Measurements from ENCODE around the gene ZNF222. TPM values are rescaled to one million over a fixed set of nuclear protein-coding genes. Genes with fewer than 3 reads are reported as not detected.

The ZNF222 gene
- total RNA-seq, 4 donors from 2014 or later: 2.7 to 4.3 (median 3.4) TPM

DNA sequence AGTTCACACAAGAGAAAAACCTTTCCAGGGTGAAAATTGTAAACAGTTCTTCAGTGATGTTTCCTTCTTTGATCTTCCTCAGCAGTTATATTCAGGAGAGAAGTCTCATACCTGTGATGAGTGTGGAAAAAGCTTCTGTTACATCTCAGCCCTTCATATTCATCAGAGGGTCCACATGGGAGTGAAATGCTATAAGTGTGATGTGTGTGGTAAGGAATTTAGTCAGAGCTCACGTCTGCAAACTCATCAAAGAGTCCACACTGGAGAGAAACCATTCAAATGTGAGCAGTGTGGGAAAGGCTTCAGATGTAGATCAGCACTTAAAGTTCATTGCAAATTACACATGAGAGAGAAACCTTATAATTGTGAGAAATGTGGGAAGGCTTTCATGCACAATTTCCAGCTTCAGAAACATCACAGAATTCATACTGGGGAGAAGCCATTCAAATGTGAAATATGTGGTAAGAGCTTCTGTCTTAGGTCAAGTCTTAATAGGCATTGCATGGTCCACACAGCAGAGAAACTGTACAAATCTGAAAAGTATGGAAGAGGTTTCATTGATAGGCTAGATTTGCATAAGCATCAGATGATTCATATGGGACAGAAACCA, 6.9 kb downstream of the ZNF222 start:
- no peak for DNase-seq (ENCODE audit: low spot score in 2 of 2)
- TF ChIP-seq POLR2AphosphoS5 (IDR thresholded peaks at IDR 0.05) (no peak), EP300 (IDR thresholded peaks at IDR 0.05) (no peak), POLR2A (IDR thresholded peaks at IDR 0.05) (no peak)
- TF ChIP-seq, protein P1, sequence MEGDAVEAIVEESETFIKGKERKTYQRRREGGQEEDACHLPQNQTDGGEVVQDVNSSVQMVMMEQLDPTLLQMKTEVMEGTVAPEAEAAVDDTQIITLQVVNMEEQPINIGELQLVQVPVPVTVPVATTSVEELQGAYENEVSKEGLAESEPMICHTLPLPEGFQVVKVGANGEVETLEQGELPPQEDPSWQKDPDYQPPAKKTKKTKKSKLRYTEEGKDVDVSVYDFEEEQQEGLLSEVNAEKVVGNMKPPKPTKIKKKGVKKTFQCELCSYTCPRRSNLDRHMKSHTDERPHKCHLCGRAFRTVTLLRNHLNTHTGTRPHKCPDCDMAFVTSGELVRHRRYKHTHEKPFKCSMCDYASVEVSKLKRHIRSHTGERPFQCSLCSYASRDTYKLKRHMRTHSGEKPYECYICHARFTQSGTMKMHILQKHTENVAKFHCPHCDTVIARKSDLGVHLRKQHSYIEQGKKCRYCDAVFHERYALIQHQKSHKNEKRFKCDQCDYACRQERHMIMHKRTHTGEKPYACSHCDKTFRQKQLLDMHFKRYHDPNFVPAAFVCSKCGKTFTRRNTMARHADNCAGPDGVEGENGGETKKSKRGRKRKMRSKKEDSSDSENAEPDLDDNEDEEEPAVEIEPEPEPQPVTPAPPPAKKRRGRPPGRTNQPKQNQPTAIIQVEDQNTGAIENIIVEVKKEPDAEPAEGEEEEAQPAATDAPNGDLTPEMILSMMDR (IDR thresholded peaks at IDR 0.05): no peak
- H3K36me3 ChIP-seq: peaks cover 56% of the 10 kb centered on the region
- no peaks in the 10 kb centered on the region for H3K4me1 ChIP-seq
- no peak overlapping the region for H3K4me3 ChIP-seq
- no peak overlapping the region for H3K27ac ChIP-seq
- peaks cover 52% of the 10 kb centered on the region for H3K9me3 ChIP-seq
- no peaks in the 10 kb centered on the region for H3K27me3 ChIP-seq
- WGBS: 89% methylated on average over 1 of the region's 1 CpG

DNA sequence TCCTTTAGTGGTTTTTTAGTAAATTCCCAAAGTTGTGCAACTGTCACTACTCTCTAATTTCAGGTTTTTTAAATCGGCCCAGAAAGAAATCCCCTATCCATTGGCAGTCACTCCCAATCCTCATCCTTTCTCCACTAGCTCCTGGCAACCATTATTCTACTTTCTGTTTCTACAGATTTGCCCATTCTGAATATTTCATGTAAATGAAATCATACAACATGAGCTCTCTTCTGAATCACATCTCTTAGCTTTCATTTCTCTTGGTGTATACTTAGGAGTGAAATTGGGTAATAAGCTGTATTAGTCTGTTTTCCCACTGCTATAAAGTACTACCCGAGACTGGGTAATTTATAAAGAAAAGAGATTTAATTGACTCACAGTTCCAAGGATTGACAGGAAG, 17.0 kb downstream of the ZNF222 start:
- no peak for DNase-seq (ENCODE audit: low spot score in 2 of 2)
- Histone ChIP-seq H3K9me3 (peaks cover 10% of the 10 kb centered on the region), H3K27me3 (peaks cover 13% of the 10 kb centered on the region), H3K36me3 (no peaks in the 10 kb centered on the region), H3K4me1 (no peaks in the 10 kb centered on the region), H3K4me3 (no peak overlapping the region), H3K27ac (no peak overlapping the region)
- 86% methylated on average over 2 of the region's 2 CpGs for WGBS
- no peak for TF ChIP-seq POLR2A (IDR thresholded peaks at IDR 0.05)

- no peak for DNase-seq (ENCODE audit: low spot score in 2 of 2)
- Histone ChIP-seq H3K27ac (peak overlapping the region; percentile 28), H3K4me3 (peak overlapping the region; percentile 73), H3K9me3 (no peaks in the 10 kb centered on the region), H3K36me3 (peaks cover 10% of the 10 kb centered on the region), H3K27me3 (peaks cover 16% of the 10 kb centered on the region), H3K4me1 (peaks cover 16% of the 10 kb centered on the region)
- 16% methylated on average over 21 of the region's 21 CpGs for WGBS
- no peak for TF ChIP-seq EP300 (IDR thresholded peaks at IDR 0.05)
- TF ChIP-seq POLR2A (IDR thresholded peaks at IDR 0.05): no peak
- no peak for TF ChIP-seq POLR2AphosphoS5 (IDR thresholded peaks at IDR 0.05)
- TF ChIP-seq, protein P1 (IDR thresholded peaks at IDR 0.05): no peak
These were observed 25.8 kb downstream of the ZNF222 start for GRCh38 chr19:44050740-44051649.

- no peaks in the 10 kb centered on the region for H3K9me3 ChIP-seq
- under 1% methylated on average over 33 of the region's 38 CpGs for WGBS
These were observed 26.6 kb downstream of the ZNF222 start, which contains the start of gene ZNF223 for GRCh38 chr19:44051650-44052402. Gene ZNF223, plus strand, starts transcription at chr19:44052036. Its CDS starts 3,141 bp downstream, at chr19:44055177.

DNA sequence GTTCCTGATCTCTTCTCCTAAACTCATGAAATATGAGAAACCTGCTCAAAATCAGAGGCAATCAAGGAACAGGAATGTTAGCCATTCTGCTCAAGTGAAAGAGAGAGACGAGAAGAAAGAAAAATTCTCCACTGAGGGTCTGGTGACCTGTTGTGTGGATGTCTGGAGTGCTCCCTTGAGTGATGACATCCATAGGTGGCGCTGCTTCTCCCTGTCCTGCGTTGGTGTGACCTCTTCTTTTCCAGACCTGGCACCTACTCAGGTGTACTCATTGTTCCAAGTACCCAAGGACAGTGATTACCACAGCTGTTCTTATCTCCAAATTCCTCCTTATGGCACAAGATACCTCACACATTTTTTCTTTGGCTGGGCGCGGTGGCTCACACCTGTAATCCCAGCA, 30.7 kb downstream of the ZNF222 start:
- no peak for TF ChIP-seq POLR2AphosphoS5 (IDR thresholded peaks at IDR 0.05)
- TF ChIP-seq, protein P1 (IDR thresholded peaks at IDR 0.05): no peak
- TF ChIP-seq POLR2A (IDR thresholded peaks at IDR 0.05): no peak
- no peak for TF ChIP-seq EP300 (IDR thresholded peaks at IDR 0.05)
- no peak overlapping the region for H3K27ac ChIP-seq
- no peak for DNase-seq (ENCODE audit: low spot score in 2 of 2)
- H3K9me3 ChIP-seq: no peaks in the 10 kb centered on the region
- no peak overlapping the region for H3K4me3 ChIP-seq
- 97% methylated on average over 5 of the region's 5 CpGs for whole genome bisulfite sequencing
- H3K36me3 ChIP-seq: peaks cover 44% of the 10 kb centered on the region
- no peaks in the 10 kb centered on the region for H3K27me3 ChIP-seq
- peaks cover 15% of the 10 kb centered on the region for H3K4me1 ChIP-seq

More at GRCh38 chr19:44051650-44052402, 26.6 kb downstream of the ZNF222 start, which contains the start of gene ZNF223:
- Histone ChIP-seq H3K27me3 (peaks cover 16% of the 10 kb centered on the region), H3K36me3 (peaks cover 11% of the 10 kb centered on the region), H3K4me3 (peak within 1 kb of the TSS; percentile 73), H3K4me1 (peaks cover 16% of the 10 kb centered on the region), H3K27ac (peak within 1 kb of the TSS; percentile 31)
- TF ChIP-seq POLR2AphosphoS5 (IDR thresholded peaks at IDR 0.05): peak in 2 of 3 donors; percentile 62 to 65
- TF ChIP-seq, protein P1 (IDR thresholded peaks at IDR 0.05): no peak
- DNase-seq (ENCODE audit: low spot score in 2 of 2): peak; percentile 96

Data from suprapubic skin (tissue), 4 donors.